8988T (cell line): ENCODE results near the gene GNA15.
A peak's percentile ranks its signal among the peaks of the same experiment; 100 is the strongest.

Experiments used
- DNase-seq: peaks from one replicate; pipeline ENCODE4 v3.0.0; 2011

GNA15 gene

DNA sequence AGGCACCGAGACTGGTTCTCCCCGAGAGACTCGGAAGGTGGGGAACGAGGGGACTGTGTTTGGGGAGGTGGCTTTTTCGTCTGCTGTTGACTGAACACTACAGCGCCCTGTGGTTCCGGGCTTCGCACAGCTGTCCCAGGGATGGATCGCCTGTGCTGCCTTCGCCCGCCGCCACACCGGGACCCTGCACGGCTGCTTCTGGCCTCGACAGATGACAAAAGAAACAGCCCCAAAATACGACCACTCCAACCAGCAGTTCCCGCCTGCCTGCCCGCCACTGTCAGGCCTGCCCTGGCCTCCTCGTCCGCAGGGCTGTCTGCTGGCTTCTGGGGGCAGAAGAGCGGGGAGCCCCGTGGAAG is 13.3 kb upstream of the GNA15 start:
- no peak for DNase-seq

DNA sequence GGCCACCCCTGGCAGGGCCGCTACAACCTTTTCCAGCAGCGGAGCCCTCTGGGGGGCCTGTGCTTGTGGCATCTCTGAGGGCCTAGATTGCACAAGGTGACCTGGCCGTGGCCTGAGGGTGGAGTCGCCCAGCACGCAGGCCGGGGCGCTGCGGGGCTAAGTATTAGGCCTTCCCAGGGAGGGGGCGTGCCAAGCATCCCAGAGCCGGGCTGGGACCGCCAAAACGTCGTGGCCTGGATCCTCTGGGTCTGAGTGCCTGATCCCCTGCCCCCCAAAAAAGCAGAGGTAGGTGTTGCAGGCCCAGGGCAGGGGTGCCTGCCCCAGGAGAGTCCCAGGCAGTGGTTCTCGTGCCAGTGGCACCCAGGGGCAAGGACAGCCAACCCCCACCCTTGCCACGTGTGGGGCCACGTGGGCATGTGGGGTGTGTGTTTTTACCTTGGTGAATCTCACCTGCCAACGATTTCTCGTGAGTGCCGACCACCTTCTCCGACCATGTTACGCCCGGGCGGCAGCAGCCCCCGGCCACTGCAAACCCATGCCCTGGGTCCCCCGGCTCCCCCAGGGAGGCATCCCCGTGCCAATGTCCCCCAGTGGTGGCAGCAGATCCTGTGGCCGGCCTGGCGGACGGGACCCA is 12.6 kb upstream of the GNA15 start:
- DNase-seq: no peak

DNA sequence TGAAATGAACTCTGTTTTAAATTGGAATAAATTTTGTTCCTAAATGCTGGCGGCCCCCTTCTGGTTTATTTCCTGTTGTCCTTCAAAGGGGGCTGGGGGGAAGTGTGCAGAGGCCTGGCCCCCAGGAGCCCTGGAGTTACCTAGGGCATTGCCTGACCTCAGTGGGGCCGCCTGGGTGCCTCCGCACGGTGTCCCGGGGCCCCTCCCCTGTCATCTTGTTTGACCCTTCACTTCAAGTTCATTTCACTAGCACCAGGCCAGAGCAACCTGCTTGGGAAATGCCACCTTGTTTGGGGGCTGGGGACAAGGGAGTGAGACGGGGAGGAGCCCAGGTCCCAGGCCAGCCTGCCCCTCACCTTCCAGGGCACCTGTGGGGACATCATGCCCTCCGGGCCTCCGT is 11.9 kb upstream of the GNA15 start:
- no peak for DNase-seq

DNA sequence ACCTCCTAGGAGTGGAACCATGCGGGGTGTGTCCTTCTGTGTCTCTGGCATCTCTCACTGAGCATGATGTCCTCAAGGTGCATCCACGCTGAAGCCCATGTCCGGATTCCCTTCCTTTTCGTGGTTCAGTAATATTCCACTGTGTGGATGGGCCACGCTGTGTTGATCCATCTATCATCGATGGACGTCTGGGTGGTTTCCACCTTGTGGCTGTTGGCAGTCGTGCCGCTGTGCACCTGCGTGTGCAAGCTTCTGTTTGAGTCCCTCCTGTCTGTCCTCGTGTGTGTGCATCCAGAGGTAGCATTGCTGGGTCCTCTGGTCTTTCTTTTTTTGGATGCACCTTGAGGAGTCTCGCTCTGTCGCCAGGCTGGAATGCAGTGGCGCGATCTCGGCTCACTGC is 11.2 kb upstream of the GNA15 start:
- DNase-seq: no peak

DNA sequence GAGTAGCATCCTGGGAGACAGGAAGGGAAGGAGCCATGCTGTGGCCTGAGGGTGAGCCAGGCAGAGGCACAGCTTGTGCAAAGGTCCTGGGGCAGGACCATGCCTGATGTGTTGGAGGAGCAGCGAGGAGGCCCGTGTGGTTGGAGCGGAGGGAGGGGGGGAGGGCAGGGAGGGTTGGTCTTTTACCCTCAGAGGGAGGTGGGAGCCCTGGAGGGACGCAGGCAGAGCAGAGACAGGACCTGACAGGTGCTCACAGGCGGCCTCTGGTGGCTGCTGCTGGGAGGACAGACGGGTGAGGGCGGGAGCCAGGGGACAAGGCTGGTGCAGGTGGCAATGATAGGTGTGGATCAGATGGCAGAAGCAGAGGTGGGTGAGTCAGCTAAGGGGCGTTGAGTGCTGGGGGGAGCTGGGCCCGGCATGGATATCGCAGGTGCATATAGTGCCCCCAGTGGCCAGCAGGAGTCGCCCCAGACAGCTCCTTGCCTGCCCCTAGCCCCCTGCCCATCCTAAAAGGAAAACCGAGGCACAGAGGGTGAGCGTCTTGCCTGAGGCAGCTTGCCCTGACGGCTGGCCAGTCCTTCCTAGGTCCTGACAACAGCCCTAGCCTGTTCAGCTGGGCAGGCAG is 9.8 kb upstream of the GNA15 start:
- DNase-seq: peak; percentile 71

DNA sequence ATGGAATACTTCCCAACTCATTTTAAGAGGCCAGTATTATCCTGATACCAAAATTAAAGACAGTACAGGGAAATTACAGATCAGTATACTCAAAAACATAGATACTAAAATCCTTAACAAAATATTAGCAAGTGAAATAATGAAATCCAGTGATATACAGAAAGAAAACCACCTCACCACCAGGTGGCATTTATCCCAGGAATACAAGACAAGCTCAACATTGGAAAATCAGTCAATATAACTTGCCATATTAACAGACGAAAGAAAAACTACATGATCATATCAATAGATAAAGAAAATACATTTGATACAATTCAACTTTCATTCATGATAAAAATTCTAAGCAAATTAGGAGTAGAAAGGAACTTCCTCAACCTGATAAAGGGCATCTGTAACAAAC is 6.7 kb upstream of the GNA15 start:
- no peak for DNase-seq

DNA sequence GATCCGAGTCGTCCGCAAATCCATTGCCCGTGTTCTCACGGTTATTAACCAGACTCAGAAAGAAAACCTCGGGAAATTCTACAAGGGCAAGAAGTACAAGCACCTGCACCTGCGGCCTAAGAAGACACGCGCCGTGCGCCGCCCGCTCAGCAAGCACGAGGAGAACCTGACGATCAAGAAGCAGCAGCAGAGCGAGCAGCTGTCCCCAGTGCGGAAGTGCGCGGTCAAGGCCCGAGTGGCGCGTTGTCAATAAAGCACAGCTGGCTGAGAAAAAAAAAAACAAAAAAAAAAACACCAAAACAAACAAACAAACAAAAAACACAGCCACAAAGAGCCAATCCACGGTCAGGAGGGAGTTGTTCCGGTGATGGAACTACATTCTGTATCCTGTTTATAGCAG is 4.7 kb upstream of the GNA15 start:
- no peak for DNase-seq

DNA sequence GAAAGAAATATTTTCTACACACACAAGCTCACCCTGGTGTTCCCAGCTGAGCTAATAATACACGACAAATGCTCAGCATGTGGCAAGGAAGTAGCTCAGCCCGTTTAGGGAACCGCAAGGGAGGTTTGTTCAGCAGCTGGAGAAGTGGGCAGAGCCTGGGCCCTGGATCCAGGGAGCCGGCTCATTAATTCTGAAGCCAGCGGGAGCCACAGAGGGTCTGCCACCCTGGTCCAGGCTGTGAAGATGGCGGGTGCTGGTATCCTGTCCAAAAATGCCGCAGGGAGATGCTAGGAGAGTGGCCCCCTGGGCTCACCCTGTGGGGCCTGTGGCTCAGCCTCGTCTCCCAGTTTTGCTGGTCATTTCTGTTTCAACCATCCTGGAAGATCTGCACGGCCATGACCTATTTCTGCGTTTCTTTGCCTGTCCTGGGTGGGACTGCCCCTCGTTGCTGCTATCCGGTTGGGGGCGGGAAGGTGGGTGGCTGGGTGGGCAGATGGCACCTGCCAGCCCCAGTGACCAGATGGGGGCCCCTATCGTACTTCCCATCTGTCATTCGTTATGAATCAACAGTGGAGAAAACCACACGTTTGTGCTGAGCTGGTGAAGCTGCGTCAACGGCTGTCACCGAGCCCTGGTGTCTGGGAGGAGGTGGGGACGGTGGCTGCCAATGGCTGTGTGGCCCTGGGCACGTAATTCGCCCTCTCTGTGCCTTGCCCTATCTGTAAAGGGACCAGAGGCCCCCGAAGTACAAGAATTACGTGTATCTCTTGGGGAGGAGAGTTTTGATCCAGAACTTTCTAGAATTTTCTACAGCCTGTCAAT is 2.7 kb upstream of the GNA15 start:
- no peak for DNase-seq

DNA sequence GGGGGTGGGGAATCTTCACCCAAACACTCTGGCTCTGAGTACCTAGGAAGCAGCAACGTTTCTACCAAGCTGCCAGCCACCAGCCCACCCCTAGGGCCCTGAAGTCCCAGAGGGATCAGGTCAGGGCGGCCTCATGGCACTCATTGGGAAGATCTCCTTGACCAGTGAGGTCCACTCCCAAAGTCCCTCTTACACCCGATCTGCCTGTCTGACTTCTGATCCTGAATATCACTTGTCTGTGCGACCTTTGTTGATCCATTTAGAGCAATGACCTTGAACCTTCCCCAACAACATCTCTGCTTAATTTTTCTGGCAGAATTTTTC is 2.1 kb upstream of the GNA15 start:
- DNase-seq: no peak

DNA sequence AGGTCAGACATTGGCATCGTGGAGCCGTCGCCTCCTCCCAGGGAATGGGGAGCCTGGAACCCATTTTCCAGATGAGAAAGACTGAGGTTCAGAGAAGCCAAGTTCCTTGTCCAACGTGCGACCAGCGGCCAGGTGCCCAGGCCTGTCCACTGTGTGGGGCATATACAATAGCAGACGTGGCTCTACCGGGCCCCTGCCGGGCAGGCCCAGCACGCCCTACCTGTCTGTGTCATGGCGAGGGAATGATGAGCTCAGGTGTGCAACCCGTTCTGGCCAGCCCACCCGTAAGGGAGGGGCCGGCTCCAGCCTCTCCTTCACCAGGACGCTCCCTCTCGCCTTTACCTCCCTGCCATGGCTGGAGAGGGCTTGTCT is 837 bp downstream of the GNA15 start:
- DNase-seq: no peak

DNA sequence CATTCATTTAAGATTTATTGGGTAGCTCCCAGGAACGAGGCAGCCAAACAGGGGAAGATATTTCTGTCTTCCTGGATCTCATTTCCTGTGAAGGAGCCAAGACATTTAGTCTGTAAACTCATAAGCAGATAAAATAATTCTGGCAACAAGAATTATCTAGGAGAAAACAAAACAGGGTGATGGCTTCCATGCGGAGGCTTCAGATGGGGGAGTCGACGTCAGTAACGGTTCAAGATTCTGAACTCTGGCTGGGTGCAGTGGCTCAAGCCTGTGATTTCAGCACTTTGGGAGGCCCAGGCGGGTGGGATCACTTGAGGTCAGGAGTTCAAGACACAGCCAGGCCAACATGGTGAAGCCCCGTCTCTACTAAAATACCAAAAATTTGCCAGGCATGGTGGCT is 1.3 kb downstream of the GNA15 start:
- DNase-seq: no peak

DNA sequence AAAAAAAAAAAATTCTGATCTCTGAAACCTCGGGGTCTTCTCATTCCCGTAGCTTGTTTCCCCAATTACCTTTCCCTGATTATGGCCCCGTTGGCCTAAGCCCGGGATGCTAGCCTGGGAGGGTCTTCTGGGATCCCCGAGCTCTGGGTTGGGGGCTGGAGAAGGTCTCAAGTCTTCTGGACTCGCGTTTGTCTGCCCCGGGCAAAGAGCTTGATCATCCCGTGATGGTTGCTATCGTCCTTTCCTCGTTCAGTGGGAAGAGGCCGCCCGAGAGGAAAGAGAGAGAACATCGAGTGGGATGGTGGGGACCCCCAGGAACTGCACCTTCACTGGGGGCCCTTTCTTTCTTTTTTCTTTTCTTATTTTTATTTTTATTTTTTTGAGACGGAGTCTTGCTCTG is 2.4 kb downstream of the GNA15 start:
- no peak for DNase-seq

DNA sequence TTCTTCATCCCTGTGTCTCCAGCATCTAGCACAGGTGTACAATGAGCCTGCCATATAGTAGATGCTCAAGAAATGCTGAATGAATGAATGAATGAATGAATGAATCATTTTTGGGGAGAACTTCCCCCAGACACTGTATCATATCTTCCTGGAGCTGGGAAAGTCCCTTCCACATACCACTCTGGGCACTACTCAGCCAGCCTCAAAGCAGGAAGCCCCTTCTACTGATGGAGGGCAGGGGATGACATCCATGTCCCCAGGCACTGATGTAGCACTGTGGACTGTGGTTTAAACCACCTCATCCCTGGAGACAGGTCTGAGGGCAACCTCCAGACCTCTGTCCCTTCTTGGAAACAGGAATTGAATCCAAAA is 4.8 kb downstream of the GNA15 start:
- no peak for DNase-seq

DNA sequence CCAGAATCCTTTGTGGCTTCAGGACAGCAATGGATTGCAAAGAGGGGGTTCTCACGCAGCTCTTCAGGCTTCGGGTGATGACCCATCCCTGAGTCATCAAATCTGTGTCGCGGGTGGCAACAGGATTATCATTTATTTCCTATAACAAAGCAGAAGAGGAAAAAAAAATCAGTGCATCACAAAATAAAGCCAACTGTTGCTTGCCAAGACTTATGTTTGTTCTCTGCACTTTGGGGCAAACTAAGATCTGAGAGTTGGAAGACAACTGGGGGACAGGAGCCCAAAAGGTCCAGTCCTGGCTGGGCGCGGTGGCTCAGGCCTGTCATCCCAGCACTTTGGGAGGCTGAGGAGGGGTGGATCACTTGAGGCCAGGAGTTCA is 6.4 kb downstream of the GNA15 start:
- no peak for DNase-seq

DNA sequence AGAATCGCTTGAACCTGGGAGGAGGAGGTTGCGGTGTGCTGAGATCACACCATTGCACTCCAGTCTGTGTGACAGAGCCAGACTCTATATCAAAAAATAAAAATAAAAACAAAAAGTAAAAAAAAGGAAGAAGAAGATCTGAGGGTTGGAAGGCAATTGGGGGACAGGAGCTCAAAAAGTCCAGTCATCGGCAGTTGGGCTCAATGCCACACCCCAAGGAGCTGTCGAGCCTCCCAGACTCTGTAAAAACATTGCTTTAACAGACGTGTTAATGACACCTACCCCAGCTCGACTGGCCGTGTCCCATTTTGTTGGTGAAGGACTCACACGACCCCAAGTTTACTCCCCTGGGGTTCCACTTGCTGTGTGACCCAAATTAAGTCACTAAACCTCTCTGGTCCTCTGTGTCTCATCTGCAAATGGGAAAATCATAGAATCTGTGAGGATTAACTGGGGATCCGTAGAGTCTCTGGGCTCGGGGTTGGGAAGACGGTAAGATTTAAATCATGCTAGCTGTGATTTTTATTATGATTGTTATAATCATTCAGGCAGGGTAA is 7.0 kb downstream of the GNA15 start:
- no peak for DNase-seq

DNA sequence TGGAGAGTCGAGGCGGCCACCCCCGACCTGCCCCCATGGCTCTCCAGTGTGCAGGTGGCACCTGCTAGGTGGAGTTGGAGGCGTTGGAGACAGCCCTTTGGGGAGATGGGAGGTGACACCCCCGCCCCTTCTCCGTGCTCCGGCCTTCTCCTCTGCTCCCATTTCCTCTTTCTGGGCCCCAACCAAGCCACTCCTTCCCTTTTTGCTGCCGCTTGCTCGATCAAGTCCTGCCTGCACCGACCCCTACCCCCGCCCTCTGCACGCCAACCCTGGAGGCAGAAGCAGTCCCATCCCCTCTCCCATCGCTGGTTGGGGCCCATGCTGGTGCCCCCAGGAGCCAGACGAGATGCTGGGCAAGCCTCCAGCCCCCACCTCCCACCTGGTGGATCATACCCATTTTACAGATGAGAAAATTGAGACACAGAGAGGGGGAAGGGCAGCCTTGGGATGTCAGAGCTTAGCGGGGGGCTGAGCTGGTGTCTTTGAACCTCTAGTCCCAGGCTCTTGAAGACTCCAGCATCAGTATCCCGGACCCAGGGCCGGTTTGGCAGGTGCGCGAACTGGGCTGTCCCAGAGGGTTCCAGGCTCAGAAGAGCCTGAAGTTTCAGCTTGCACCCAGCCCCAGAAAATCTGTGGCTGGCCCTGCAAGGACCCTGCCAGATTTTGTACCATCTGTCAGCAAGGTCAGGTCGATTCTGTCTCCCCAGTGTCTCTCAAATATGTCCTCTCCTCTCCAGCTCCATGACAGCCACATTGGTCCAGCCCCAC is 10.3 kb downstream of the GNA15 start:
- DNase-seq: no peak

DNA sequence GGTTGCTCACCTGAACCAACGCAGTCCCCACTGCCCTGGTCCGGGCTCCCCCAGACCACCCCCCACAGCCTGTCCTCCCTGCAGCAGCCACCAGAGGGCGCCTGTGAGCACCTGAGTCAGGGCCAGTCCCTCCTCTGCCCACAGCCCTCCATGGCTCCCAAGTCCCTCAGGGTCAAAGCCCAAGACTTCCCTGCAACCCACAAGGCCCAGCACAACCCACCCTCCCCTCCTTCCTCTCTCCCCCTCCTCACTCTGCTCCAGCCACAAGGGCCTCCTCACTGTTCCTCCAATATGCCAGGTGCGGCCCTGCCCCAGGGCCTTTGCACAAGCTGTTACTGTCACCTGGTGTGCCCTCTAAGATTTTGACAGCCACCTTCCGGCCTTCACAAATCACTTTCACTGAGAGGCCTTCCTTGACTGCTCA is 10.9 kb downstream of the GNA15 start:
- no peak for DNase-seq

DNA sequence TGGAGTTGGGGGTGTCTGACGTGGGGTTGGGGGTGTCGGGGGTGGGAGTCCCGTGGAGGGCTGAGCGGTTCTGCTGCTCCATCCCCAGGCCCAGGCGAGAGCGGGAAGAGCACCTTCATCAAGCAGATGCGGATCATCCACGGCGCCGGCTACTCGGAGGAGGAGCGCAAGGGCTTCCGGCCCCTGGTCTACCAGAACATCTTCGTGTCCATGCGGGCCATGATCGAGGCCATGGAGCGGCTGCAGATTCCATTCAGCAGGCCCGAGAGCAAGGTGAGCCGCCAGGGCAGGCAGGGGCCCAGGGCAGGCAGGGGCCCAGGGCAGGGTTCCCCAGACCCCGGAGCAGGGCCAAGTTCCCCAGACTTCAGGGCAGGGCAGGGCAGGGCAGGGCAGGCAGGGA is 12.7 kb downstream of the GNA15 start:
- DNase-seq: no peak

DNA sequence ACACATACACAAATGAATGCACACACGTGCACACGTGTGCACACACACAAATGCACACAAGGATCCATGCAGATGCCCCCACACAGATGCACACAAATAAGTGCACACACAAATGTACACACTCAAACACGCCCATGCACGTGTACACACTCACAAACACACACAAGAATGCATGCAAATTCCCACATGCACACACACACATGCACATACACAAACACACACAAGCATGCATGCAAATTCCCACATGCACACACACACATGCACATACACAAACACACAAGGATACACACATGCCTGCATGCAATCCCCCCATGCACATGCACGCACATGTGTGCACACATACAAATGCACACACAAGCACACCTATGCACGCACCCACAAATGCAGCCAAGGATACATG is 13.3 kb downstream of the GNA15 start:
- no peak for DNase-seq

DNA sequence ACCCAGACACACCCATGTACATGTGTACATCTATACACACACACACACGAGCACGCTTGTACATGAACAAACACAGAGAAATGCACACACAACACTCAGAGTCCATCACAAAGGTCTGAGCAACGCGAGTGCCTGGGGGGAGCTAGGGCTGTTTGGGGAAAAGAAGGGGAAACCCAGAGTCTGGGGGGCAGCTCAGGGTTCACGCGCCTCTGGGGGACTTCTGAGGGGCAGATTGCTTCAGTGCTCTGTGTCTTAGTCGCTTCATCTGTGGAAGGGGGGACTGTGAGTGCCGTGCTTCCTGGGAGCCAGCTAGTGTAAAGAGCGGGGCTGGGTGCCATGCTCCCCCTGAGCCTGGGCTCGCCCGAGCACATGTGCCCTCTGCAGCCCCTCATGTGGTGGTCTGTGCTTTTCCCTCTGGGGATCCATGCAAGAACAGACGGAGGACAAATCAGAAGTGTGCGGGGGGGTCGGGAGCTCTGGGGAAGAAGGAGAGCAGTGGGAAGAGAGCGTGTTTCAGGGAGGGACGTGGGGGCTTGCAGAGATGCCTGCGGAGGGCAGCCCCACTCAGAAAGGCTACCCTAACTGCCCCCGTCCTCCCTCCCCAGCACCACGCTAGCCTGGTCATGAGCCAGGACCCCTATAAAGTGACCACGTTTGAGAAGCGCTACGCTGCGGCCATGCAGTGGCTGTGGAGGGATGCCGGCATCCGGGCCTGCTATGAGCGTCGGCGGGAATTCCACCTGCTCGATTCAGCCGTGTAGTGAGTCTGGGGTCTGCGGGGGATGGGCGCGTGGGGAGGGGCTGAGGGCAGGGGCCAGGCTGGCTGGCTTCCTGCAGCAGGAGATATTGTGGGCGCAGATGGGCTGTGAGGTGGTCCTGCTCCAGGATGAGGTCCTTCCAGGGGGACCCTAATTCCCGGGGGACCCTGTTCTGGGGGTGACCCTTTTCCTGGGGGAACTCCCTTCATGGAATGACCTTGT is 14.0 kb downstream of the GNA15 start:
- DNase-seq: no peak

DNA sequence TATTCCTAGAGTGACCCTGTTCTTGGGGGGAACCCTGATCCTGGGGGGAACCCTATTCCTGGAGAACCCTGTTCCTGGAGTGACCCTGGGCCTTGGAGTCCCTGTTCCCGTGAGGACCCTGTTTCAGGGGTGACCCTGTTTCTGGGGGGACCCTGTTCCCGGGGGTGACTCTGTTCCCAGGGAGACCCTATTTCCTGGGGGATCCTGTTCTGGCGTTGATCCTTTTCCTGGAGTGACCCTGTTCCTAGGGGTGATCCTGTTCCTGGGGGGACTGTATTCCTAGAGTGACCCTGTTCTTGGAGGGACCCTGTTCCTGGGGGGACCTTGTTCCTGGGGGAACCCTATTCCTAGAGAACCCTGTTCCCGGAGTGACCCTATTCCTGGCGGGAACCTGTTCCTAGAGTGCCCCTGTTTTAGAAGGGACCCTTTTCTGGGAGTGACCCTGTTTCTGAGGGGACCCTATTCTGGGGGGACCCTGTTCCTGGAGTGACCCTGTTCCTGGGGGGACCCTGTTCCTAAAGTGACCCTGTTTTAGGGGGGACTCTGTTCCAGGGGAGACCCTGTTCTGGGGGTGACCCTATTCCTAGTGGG is 15.0 kb downstream of the GNA15 start:
- no peak for DNase-seq
